GM21515 (cell line): ENCODE data around the gene MDH2.
"Not testable (repeated sequence)": the region's sequence is repeated elsewhere in the genome, so short reads cannot be mapped to it uniquely, and the experiment has no call there.

Experiments used
- ATAC-seq: cut with Tn5 transposase; IDR thresholded peaks from one replicate; pipeline ENCODE4 v1.9.1; 2021; ENCODE audit not compliant: unreplicated experiment

Gene MDH2

GRCh38 chr7:76108540-76109233 is 60.8 kb downstream of the MDH2 start:
- ATAC-seq, result no peak

DNA sequence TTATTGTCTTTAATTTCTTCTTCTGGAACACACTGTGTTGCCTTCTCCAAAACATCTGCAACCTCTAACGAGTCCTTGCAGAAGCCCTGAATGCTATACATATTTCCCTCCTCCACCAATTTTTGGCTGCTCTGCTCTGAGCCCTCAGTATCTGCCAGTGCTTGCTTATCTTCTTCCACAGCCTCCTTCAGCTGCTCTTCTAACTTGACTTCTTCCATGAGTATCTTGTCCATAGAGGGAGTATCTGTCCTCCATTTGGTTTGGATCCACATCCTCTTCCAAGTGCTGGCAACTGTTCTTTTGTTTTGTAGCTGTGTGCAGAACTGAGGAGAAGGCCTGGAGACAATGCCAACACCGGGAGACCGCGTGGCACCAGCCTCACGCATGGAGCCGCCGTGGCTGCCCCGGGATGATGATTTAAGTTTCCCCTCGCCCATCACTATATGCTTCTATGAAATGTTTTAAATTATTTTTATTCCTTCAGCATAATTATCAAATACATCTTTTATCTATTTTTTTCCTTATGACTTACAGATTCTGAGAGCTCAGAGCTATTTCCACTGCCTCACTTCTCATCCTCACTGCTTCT is 65.2 kb downstream of the MDH2 start:
- ATAC-seq, result not testable (repeated sequence)

- ATAC-seq, result not testable (repeated sequence)
Observed at GRCh38 chr7:76114742-76115141, 66.8 kb downstream of the MDH2 start.
